ENCODE measurements around the gene ZNF474. TPM values are rescaled to one million over a fixed set of nuclear protein-coding genes. Genes with fewer than 3 reads are reported as not detected.
A peak's percentile ranks its signal among the peaks of the same experiment; 100 is the strongest.

Gene ZNF474
- total RNA-seq, 2 donors from 2014 or later = 1.7 TPM; not detected in 1

DNA sequence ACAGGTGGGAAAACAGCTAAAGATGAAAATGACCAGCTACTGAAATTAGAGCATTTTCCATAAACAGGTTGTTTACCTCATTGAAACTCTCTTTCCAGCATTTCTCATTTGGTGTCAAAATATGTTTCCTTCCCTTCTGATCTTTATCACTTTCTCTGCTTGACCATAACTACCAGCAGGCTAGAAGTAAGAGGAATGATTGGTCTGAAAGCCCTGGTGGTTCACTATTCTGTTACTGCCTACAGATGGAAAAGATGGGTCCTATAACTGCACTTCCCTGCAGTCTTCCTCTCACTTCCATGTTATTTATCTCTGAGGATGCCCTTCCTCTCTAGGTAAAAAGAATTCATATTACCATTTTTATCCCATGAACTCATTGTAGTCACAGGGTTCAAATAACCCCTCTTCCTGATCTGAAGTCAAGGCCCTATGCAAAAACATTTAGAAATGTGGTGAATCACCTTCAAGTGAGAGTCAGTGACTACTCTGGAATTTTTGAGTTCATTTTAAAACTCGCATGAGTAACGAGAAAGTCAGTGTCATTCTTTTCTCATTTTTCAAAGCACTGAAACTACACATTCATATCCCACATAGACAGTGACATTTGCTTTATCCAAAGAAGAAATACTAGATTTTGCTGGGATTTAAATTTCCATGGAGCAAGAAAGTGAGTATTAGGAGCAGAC is 51.7 kb downstream of the ZNF474 start:
- no peak for DNase-seq (ENCODE audit: low spot score)
- intact Hi-C loops (cut with DNase I) = no loop called here
- TF ChIP-seq, protein P1, sequence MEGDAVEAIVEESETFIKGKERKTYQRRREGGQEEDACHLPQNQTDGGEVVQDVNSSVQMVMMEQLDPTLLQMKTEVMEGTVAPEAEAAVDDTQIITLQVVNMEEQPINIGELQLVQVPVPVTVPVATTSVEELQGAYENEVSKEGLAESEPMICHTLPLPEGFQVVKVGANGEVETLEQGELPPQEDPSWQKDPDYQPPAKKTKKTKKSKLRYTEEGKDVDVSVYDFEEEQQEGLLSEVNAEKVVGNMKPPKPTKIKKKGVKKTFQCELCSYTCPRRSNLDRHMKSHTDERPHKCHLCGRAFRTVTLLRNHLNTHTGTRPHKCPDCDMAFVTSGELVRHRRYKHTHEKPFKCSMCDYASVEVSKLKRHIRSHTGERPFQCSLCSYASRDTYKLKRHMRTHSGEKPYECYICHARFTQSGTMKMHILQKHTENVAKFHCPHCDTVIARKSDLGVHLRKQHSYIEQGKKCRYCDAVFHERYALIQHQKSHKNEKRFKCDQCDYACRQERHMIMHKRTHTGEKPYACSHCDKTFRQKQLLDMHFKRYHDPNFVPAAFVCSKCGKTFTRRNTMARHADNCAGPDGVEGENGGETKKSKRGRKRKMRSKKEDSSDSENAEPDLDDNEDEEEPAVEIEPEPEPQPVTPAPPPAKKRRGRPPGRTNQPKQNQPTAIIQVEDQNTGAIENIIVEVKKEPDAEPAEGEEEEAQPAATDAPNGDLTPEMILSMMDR (IDR thresholded peaks at IDR 0.05) = no peak
- no peak for TF ChIP-seq POLR2AphosphoS5 (IDR thresholded peaks at IDR 0.05)
- no peak for TF ChIP-seq POLR2A (IDR thresholded peaks at IDR 0.05)
- H3K36me3 ChIP-seq = no peaks in the 10 kb centered on the region
- no peak overlapping the region for H3K4me3 ChIP-seq
- no peaks in the 10 kb centered on the region for H3K4me1 ChIP-seq (replicated peaks)
- H3K9me3 ChIP-seq = no peaks in the 10 kb centered on the region
- no peaks in the 10 kb centered on the region for H3K27me3 ChIP-seq (replicated peaks; ENCODE audit: insufficient read depth)
- 82% methylated on average over 2 of the region's 2 CpGs for WGBS
- H3K27ac ChIP-seq = no peak overlapping the region

DNA sequence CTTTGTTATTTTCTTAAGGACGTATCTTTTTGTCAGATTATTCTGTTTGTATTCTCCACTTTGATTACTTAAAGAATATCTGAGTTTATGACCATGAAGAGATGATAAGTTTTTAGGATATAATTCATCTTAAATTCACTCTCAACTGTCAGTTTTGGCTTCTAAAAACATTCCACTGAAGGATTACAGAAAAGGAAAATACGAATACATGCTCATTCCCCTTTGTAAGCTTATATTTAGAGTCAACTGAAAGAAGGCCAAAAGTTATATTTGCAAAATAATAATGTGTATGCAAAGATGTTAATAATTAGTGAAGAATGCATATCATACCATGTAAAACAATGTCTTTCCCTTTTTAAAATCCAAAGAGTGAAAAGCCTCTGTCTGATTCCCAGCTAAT is 52.5 kb downstream of the ZNF474 start:
- no peak overlapping the region for H3K4me3 ChIP-seq
- H3K9me3 ChIP-seq = no peaks in the 10 kb centered on the region
- WGBS = 65% methylated on average over 2 of the region's 2 CpGs
- TF ChIP-seq, protein P1 (IDR thresholded peaks at IDR 0.05) = no peak
- TF ChIP-seq POLR2A (IDR thresholded peaks at IDR 0.05) (no peak), POLR2AphosphoS5 (IDR thresholded peaks at IDR 0.05) (no peak)
- no peak overlapping the region for H3K27ac ChIP-seq
- no peaks in the 10 kb centered on the region for H3K4me1 ChIP-seq (replicated peaks)
- no peaks in the 10 kb centered on the region for H3K27me3 ChIP-seq (replicated peaks; ENCODE audit: insufficient read depth)
- H3K36me3 ChIP-seq = no peaks in the 10 kb centered on the region
- DNase-seq (ENCODE audit: low spot score) = no peak
- intact Hi-C loops (cut with DNase I) = no loop called here

DNA sequence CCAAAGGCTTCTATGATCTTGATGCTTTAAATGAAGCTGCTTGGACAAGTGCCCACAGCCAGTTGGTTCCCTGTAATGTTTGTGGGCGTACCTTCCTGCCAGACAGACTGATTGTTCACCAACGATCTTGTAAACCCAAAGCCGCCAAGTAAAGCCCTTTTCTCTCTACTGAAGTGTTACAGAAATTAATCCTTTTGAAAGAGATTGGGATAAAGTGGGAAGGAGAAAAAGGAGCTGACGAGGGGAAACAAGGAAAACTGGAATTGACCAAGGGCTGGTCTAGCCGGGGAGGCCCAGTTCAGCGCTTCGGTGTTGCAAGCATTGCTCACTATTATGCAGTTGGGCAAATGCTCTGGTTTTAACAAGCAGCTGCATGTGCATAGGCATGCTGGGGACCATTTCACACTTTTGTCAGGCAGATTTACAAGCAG is 53.2 kb downstream of the ZNF474 start:
- H3K27me3 ChIP-seq (replicated peaks; ENCODE audit: insufficient read depth) = no peaks in the 10 kb centered on the region
- H3K4me1 ChIP-seq (replicated peaks) = no peaks in the 10 kb centered on the region
- no peaks in the 10 kb centered on the region for H3K9me3 ChIP-seq
- no peak overlapping the region for H3K4me3 ChIP-seq
- intact Hi-C loops (cut with DNase I) = no loop called here
- DNase-seq (ENCODE audit: low spot score) = peak; percentile 70
- no peaks in the 10 kb centered on the region for H3K36me3 ChIP-seq
- peak overlapping the region in 1 of 2 donors; percentile 46 for H3K27ac ChIP-seq
- TF ChIP-seq POLR2A (IDR thresholded peaks at IDR 0.05) (no peak), POLR2AphosphoS5 (IDR thresholded peaks at IDR 0.05) (peak; percentile 29)
- WGBS = 23% methylated on average over 7 of the region's 7 CpGs

DNA sequence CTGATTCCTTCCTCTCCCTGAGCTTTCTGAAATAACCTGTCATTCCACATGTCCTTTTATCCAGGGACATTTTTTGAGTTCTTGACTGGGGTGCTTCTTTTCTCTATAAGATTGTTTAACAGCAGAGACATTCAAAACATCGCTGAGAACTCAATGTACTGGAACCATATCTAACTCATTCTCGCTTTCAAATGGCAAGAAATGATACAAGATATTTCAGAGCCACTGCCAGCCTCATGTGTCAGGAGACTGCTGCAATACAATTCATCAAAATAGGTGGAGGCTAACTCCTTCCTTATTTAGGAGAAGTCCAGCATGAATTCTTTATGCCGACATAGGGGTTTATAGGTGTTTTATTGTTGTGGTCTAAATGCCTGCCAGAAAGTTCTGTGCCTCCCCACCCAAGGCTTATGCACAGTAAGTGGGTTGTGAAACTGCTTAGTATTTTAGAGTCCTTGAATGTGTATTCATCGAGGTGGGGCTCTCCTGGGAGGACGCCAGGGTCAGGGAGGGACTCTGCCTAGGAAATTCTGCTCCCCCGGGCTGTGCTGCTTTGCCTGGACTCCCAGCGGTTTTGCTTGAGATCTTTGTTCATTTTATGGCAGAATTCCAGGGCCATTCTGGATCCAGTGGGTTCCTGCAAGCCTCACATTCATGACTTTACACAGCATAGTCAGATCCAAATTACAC is 53.9 kb downstream of the ZNF474 start:
- 17% methylated on average over 7 of the region's 7 CpGs for whole genome bisulfite sequencing
- Histone ChIP-seq H3K27ac (peak overlapping the region; percentile 2 to 46), H3K36me3 (no peaks in the 10 kb centered on the region), H3K9me3 (no peaks in the 10 kb centered on the region), H3K4me3 (no peak overlapping the region), H3K27me3 (replicated peaks; ENCODE audit: insufficient read depth) (no peaks in the 10 kb centered on the region), H3K4me1 (replicated peaks) (no peaks in the 10 kb centered on the region)
- DNase-seq (ENCODE audit: low spot score) = peak; percentile 92
- intact Hi-C loops (cut with DNase I) = no loop called here
- TF ChIP-seq POLR2A (IDR thresholded peaks at IDR 0.05) (no peak), POLR2AphosphoS5 (IDR thresholded peaks at IDR 0.05) (peak; percentile 60)
- TF ChIP-seq, protein P1 (IDR thresholded peaks at IDR 0.05) = no peak

DNA sequence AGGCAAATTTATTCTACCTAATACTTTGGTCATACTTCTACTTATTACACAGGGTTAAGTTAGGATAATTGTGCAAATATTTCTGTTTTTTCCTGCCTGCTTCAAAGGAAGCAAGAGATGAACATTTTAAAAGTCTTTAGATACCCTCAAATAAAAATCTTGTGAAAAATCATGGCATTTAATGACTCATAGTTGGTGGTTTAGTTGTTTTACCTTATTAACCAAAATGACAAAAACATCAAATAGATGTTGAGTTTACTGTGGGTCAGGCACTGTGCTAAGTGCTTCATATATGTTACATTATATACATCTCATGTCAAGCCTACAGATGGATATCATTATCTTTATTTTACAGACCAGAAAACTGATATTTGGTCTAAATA is 54.4 kb downstream of the ZNF474 start:
- Histone ChIP-seq H3K9me3 (no peaks in the 10 kb centered on the region), H3K4me1 (replicated peaks) (no peaks in the 10 kb centered on the region), H3K27ac (no peak overlapping the region), H3K27me3 (replicated peaks; ENCODE audit: insufficient read depth) (no peaks in the 10 kb centered on the region), H3K4me3 (no peak overlapping the region), H3K36me3 (no peaks in the 10 kb centered on the region)
- DNase-seq (ENCODE audit: low spot score) = no peak
- intact Hi-C loops (cut with DNase I) = no loop called here
- TF ChIP-seq, protein P1 (IDR thresholded peaks at IDR 0.05) = no peak
- TF ChIP-seq POLR2AphosphoS5 (IDR thresholded peaks at IDR 0.05) (no peak), POLR2A (IDR thresholded peaks at IDR 0.05) (no peak)

Data from prostate gland (tissue), 2 donors.